Pancreas (tissue), 10 donors: ENCODE measurements around the gene FAM120AOS. TPM values are rescaled to one million over a fixed set of nuclear protein-coding genes. Genes with fewer than 3 reads are reported as not detected.

Source experiments
- ATAC-seq, 4 donors: fragments of 200-7000 bp; cut with Tn5 transposase; one replicate each; pipeline versions ENCODE4 v1.8.0 to v1.9.1; 2020; ENCODE audit warnings: mild to moderate bottlenecking in 4 of 4, moderate library complexity in 4 of 4
- DNase-seq, 6 donors: peaks; one replicate each; pipeline ENCODE4 v3.0.0-alpha.2; 2020
- FAIRE-seq: peaks from 2 replicates; lab custom pipeline; 2012; peaks lifted over from hg19 to GRCh38; lab: Jason Lieb, UNC
- H3K27ac ChIP-seq, 4 donors: fragments of 200-600 bp; sonication (generic); 1 replicate in 3 of 4; 2 replicates in 1 of 4; pipeline versions ENCODE4 v1.5.0 to v1.8.0; 2020
- H3K27me3 ChIP-seq, 4 donors: fragments of 200-600 bp; one replicate each; pipeline ENCODE4 v1.8.0; 2021
- H3K36me3 ChIP-seq, 3 donors: fragments of 200-600 bp; sonication (generic) in 1 of 3; one replicate each; pipeline versions ENCODE4 v1.5.0 to v1.8.0; 2020 to 2021
- H3K4me1 ChIP-seq, 3 donors: fragments of 200-600 bp; one replicate each; pipeline ENCODE4 v1.8.0; 2021
- H3K4me3 ChIP-seq, 4 donors: fragments of 200-600 bp; sonication (generic) in 2 of 4; one replicate each; pipeline versions ENCODE4 v1.5.0 to v1.8.0; 2020 to 2021
- H3K9me3 ChIP-seq, 4 donors: fragments of 200-600 bp; one replicate each; pipeline ENCODE4 v1.8.0; 2021
- CTCF ChIP-seq, 4 donors: fragments of 200-600 bp; sonication (generic) in 3 of 4; IDR thresholded peaks; one replicate each; pipeline versions ENCODE4 v1.5.0 to v1.8.0; 2021; ENCODE audit warnings: antibody characterized with exemption in 4 of 4
- whole genome bisulfite sequencing, 2 donors: extraction: QIAGEN DNeasy Blood & Tissue Kit; methylation state at CpG; one replicate each; pipeline ENCODE4 v1.1.7; 2013; 5-methylcytosine and 5-hydroxymethylcytosine counted together
- intact Hi-C, 3 donors: fragments of 100-400 bp; cut with DNase I; formaldehyde crosslinking; loops; one replicate each; pipeline versions ENCODE4 v1.11.1 to v1.14.2; 2022
- polyA plus RNA-seq, 2 donors: library from polyadenylated mRNA; stranded (reverse); fragments of 200-250 nt; gene quantifications; one replicate each; pipeline ENCODE4 v1.2.3, GENCODE V29; 2013
- total RNA-seq, 6 donors: library from RNA; stranded (reverse); fragmentation: NEBNext Ultra II Directional in 4 of 6; extraction: Animal tissue kit (Norgen Biotek cat#: 25700) in 4 of 6; gene quantifications; one replicate each; pipeline versions ENCODE4 v1.2.1 to v1.2.4, GENCODE V29; 2021 to 2023
- donor health status: healthy with polysubstance abuse.
- donor health status: DM: no; HTN: no; CAD: no; lungs with moderate emphysema.
- donor health status: DM: no; HTN: no; CAD: no.
- donor health status: control.
- donor health status: control.
- donor health status: Bipolar disorder and iron deficiency.
- donor health status: DM: yes; HTN: yes; CAD: no.
- donor health status: DM: no; HTN: no; CAD: no.
- donor health status: DM: no; HTN: no; CAD: no.
- donor health status: DM: yes; HTN: yes; CAD: no.

The FAM120AOS gene
- total and polyA plus RNA-seq, 8 donors, result 15.7 to 28.1 (median 21.3) TPM

GRCh38 chr9:93483497-93483896, 30.1 kb upstream of the FAM120AOS start:
- ATAC-seq (no peak), FAIRE-seq (no peak), DNase-seq (no peak)
- no peak overlapping the region for H3K27ac ChIP-seq
- H3K9me3 ChIP-seq, result no peaks in the 10 kb centered on the region
- H3K27me3 ChIP-seq, result no peaks in the 10 kb centered on the region
- peaks cover 0 to 7% (median 0%) of the 10 kb centered on the region in 3 donors for H3K36me3 ChIP-seq
- TF ChIP-seq CTCF (IDR thresholded peaks at IDR 0.05), result no peak
- H3K4me3 ChIP-seq, result no peak overlapping the region
- no peaks in the 10 kb centered on the region for H3K4me1 ChIP-seq
- 94% methylated on average over 2 of the region's 2 CpGs for WGBS, 2 donors
- intact Hi-C loops, result loop anchor here in 1 of 3 donors (10.0 kb wide), 1 partner anchor 51 kb away; no protein-coding TSS in a partner anchor

DNA sequence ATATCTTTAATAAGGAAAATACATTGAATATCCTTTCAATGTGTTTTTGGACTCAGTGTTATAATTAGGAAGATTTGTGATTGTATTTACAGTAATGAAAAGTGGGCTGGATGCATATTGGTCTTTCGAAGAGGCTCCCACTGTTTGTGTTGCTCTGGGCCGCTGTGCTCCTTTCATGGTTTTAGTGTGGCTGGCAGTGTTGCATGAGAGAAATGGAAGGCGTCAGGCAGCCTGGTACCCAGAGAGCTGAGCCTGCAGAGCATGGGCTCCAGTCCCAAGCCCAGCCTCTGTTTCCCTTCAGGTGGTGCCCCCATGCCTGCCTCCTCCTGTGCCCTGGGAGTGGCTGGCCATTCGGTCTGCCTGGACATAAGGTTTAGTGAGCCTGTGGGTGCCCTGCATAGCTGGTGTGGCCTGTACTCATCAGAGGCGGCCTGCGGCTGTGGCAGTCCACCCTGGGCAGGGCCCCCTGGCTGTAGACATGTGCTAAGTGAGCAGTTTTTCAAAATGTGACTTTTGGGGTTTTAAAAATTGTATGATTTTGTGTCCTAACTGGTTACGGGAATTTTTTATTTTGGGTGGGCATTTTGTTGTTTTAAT, 27.4 kb upstream of the FAM120AOS start:
- 94% methylated on average over 7 of the region's 7 CpGs for WGBS, 2 donors
- no peak for DNase-seq

DNA sequence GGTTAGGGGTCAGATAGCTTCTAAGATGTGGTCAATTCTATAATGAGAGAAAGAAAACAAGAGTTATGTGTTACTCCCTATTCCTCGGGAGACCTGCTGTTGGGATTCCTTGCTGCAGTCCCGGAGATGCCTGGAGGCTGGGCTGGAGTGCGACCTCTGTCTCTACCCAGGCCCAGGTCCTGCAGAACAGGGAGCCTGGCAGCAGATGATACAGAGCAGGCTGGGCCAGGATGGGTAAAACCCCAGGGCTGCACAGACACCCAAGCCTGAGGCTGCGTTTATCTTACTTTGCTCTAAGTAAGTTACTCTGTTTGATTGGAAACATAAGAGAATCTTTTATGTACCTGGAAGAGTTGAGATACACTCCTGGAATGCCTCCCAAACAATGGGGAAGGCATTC, 26.9 kb upstream of the FAM120AOS start:
- TF ChIP-seq CTCF (IDR thresholded peaks at IDR 0.05), result no peak
- Histone ChIP-seq H3K4me3 (no peak overlapping the region), H3K36me3 (peaks cover 0 to 12% (median 0%) of the 10 kb centered on the region in 3 donors), H3K27ac (no peak overlapping the region), H3K4me1 (no peaks in the 10 kb centered on the region), H3K9me3 (no peaks in the 10 kb centered on the region), H3K27me3 (no peaks in the 10 kb centered on the region)
- FAIRE-seq, result no peak
- no peak for DNase-seq
- intact Hi-C loops, result loop anchor here in 1 of 3 donors (10.0 kb wide), 1 partner anchor 55 kb away; no protein-coding TSS in a partner anchor
- 80 to 85% methylated on average over 4 of the region's 4 CpGs for WGBS, 2 donors
- no peak for ATAC-seq

More for the DNA sequence above, 27.4 kb upstream of the FAM120AOS start:
- TF ChIP-seq CTCF (IDR thresholded peaks at IDR 0.05), result no peak
- FAIRE-seq (no peak), ATAC-seq (no peak)
- H3K4me1 ChIP-seq, result no peaks in the 10 kb centered on the region
- intact Hi-C loops, result loop anchor here in 1 of 3 donors (10.0 kb wide), 1 partner anchor 54 kb away; no protein-coding TSS in a partner anchor
- no peaks in the 10 kb centered on the region for H3K9me3 ChIP-seq
- no peaks in the 10 kb centered on the region for H3K27me3 ChIP-seq
- H3K4me3 ChIP-seq, result no peak overlapping the region
- H3K36me3 ChIP-seq, result peaks cover 0 to 12% (median 0%) of the 10 kb centered on the region in 3 donors
- H3K27ac ChIP-seq, result no peak overlapping the region

DNA sequence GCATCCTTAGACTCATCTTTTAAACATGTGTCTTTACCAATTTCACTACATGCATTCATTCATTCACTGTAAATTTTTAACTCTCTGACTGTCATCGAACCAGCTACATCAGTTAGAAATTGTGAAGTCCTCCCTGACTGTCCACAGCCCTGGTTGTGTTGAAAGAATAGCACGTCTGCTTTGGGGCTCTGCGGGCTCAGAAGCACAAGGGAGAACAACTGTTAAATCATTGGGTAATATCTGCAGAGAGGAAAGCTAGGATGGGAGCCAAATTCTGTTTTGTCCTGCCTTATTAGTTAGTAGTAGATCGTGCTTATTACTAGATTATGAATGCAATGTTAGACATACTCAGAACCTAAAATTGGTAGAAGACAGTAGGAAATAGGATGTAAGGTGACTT, 26.3 kb upstream of the FAM120AOS start:
- TF ChIP-seq CTCF (IDR thresholded peaks at IDR 0.05), result no peak
- ATAC-seq (no peak), DNase-seq (no peak), FAIRE-seq (no peak)
- H3K9me3 ChIP-seq, result no peaks in the 10 kb centered on the region
- H3K4me1 ChIP-seq, result no peaks in the 10 kb centered on the region
- no peak overlapping the region for H3K4me3 ChIP-seq
- H3K27me3 ChIP-seq, result no peaks in the 10 kb centered on the region
- intact Hi-C loops, result loop anchor here in 1 of 3 donors (10.0 kb wide), 1 partner anchor 55 kb away; no protein-coding TSS in a partner anchor
- H3K36me3 ChIP-seq, result peaks cover 0 to 12% (median 0%) of the 10 kb centered on the region in 3 donors
- WGBS, 2 donors, result 86 to 88% methylated on average over 4 of the region's 4 CpGs
- H3K27ac ChIP-seq, result no peak overlapping the region

DNA sequence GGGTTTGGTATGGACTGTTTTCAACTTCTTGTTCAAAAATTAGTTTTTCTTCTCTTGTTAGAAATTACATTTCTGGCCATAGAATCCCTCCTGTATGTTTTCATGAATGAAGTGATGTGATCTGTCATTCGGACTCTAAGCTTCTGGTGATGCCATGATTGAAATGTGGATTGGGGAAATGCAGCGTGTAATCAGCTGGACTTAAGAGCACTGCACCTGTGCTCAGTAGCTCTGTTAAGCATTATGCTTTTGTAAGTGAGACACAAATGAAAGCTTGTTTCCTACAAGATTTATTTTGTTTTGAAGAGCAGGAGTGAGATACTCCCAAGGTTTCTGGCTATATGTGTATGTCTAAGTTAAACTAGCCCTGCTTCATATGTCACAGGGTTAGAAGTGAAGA, 24.0 kb upstream of the FAM120AOS start:
- FAIRE-seq, result no peak
- Histone ChIP-seq H3K27me3 (no peaks in the 10 kb centered on the region), H3K4me1 (no peaks in the 10 kb centered on the region), H3K27ac (no peak overlapping the region), H3K36me3 (peaks cover 0 to 5% (median 0%) of the 10 kb centered on the region in 3 donors), H3K4me3 (no peak overlapping the region), H3K9me3 (no peaks in the 10 kb centered on the region)
- no peak for DNase-seq
- ATAC-seq, result no peak
- TF ChIP-seq CTCF (IDR thresholded peaks at IDR 0.05), result no peak
- intact Hi-C loops, result no loop called here
- WGBS, 2 donors, result 72 to 75% methylated on average over 2 of the region's 2 CpGs
